Right atrium auricular region (tissue), 2 donors: ENCODE data around the gene SH2D6. TPM values are rescaled to one million over a fixed set of nuclear protein-coding genes. Genes with fewer than 3 reads are reported as not detected.

ENCODE experiments used
- DNase-seq: peaks from one replicate; pipeline ENCODE4 v3.0.0-alpha.2; 2019; ENCODE audit warnings: low spot score
- H3K27ac ChIP-seq, 2 donors: fragments of 200-600 bp; sonication (generic); 1 replicate in 1 of 2; 2 replicates in 1 of 2; pipeline ENCODE4 v1.5.1; 2016 to 2019
- H3K27me3 ChIP-seq, 2 donors: fragments of 200-600 bp; sonication (generic); one replicate each; pipeline versions ENCODE4 v1.5.1 to v1.6.0; 2017 to 2019
- H3K36me3 ChIP-seq: fragments of 200-600 bp; sonication (generic); one replicate; pipeline ENCODE4 v1.5.1; 2016
- H3K4me1 ChIP-seq, 2 donors: fragments of 200-600 bp; sonication (generic); one replicate each; pipeline versions ENCODE4 v1.5.1 to v1.6.0; 2017 to 2019
- H3K4me3 ChIP-seq, 2 donors: fragments of 200-600 bp; sonication (generic); 1 replicate in 1 of 2; 2 replicates in 1 of 2; pipeline ENCODE4 v1.5.1; 2017 to 2019; ENCODE audit warnings: mild to moderate bottlenecking in 1 of 2, moderate library complexity in 1 of 2
- H3K9me3 ChIP-seq, 2 donors: fragments of 200-600 bp; sonication (generic); one replicate each; pipeline ENCODE4 v1.5.1; 2019
- CTCF ChIP-seq, 2 donors: fragments of 200-600 bp; sonication (generic); IDR thresholded peaks; one replicate each; pipeline ENCODE4 v1.5.1; 2019; ENCODE audit warnings: antibody characterized with exemption in 2 of 2
- total RNA-seq, 2 donors: library from RNA; depleted of rRNA; stranded (reverse); fragments of >200 nt; gene quantifications; one replicate each; pipeline ENCODE4 v1.1.0, GENCODE V29; 2016

SH2D6 gene
- total RNA-seq, 2 donors from 2014 or later: not detected

GRCh38 chr2:85387754-85388153 is 30.8 kb upstream of the SH2D6 start:
- peaks cover 18% of the 10 kb centered on the region for H3K36me3 ChIP-seq
- H3K4me1 ChIP-seq: no peaks in the 10 kb centered on the region
- no peaks in the 10 kb centered on the region for H3K27me3 ChIP-seq
- TF ChIP-seq CTCF (IDR thresholded peaks at IDR 0.05): no peak
- no peak overlapping the region for H3K27ac ChIP-seq
- H3K4me3 ChIP-seq: no peak overlapping the region
- H3K9me3 ChIP-seq: no peaks in the 10 kb centered on the region
- no peak for DNase-seq

- no peaks in the 10 kb centered on the region for H3K4me1 ChIP-seq
- H3K27ac ChIP-seq: no peak overlapping the region
- H3K36me3 ChIP-seq: peaks cover 18% of the 10 kb centered on the region
- H3K4me3 ChIP-seq: no peak overlapping the region
- no peak for TF ChIP-seq CTCF (IDR thresholded peaks at IDR 0.05)
- no peak for DNase-seq
- no peaks in the 10 kb centered on the region for H3K27me3 ChIP-seq
- H3K9me3 ChIP-seq: no peaks in the 10 kb centered on the region
Measured at GRCh38 chr2:85388878-85389538, 29.5 kb upstream of the SH2D6 start.

- Histone ChIP-seq H3K27ac (no peak overlapping the region), H3K4me3 (no peak overlapping the region), H3K27me3 (no peaks in the 10 kb centered on the region), H3K36me3 (peaks cover 12% of the 10 kb centered on the region), H3K4me1 (no peaks in the 10 kb centered on the region), H3K9me3 (no peaks in the 10 kb centered on the region)
- no peak for DNase-seq
- TF ChIP-seq CTCF (IDR thresholded peaks at IDR 0.05): peak in 1 of 2 donors; percentile 66
Measured at GRCh38 chr2:85390941-85391669, 27.4 kb upstream of the SH2D6 start.

- H3K36me3 ChIP-seq: peaks cover 12% of the 10 kb centered on the region
- H3K9me3 ChIP-seq: no peaks in the 10 kb centered on the region
- DNase-seq: no peak
- no peak for TF ChIP-seq CTCF (IDR thresholded peaks at IDR 0.05)
- H3K4me3 ChIP-seq: no peak overlapping the region
- no peaks in the 10 kb centered on the region for H3K4me1 ChIP-seq
- no peaks in the 10 kb centered on the region for H3K27me3 ChIP-seq
- no peak overlapping the region for H3K27ac ChIP-seq
Measured at GRCh38 chr2:85393836-85394235, 24.7 kb upstream of the SH2D6 start.

- TF ChIP-seq CTCF (IDR thresholded peaks at IDR 0.05): no peak
- Histone ChIP-seq H3K9me3 (no peaks in the 10 kb centered on the region), H3K4me1 (no peaks in the 10 kb centered on the region), H3K27ac (no peak overlapping the region), H3K36me3 (peaks cover 12% of the 10 kb centered on the region), H3K4me3 (no peak overlapping the region), H3K27me3 (no peaks in the 10 kb centered on the region)
- no peak for DNase-seq
Measured at GRCh38 chr2:85394261-85394681, 24.2 kb upstream of the SH2D6 start.
